CD4-positive, CD25-positive, alpha-beta regulatory T cell (primary cell): Measurements from ENCODE around the gene PCDHGA3. TPM values are rescaled to one million over a fixed set of nuclear protein-coding genes. Genes with fewer than 3 reads are reported as not detected.
A peak's percentile ranks its signal among the peaks of the same experiment; 100 is the strongest.

Experiments used
- ATAC-seq, 2 donors: fragments of 150-1000 bp; cut with Tn5 transposase; one replicate each; pipeline ENCODE4 v1.10.0; 2021; ENCODE audit warnings: low read depth in 2 of 2, moderate number of reproducible peaks in 2 of 2, moderate library complexity in 1 of 2
- DNase-seq, 3 donors: peaks; one replicate each; pipeline versions ENCODE4 v3.0.0 to v3.0.0-alpha.2; 2012 to 2022; ENCODE audit warnings: mixed read lengths in 1 of 3
- H3K27ac ChIP-seq: one replicate; pipeline ENCODE4 v1.7.0; 2013; ENCODE audit warnings: mild to moderate bottlenecking, low read length; ENCODE audit not compliant: insufficient read depth, poor library complexity, severe bottlenecking
- H3K27me3 ChIP-seq: one replicate; pipeline ENCODE4 v1.7.0; 2013; ENCODE audit warnings: low read length; ENCODE audit not compliant: control insufficient read depth, insufficient read depth
- H3K36me3 ChIP-seq: one replicate; pipeline ENCODE4 v1.7.0; 2013; ENCODE audit warnings: mild to moderate bottlenecking, low read length, moderate library complexity; ENCODE audit not compliant: control insufficient read depth, insufficient read depth
- H3K4me1 ChIP-seq: 2 replicates; pipeline ENCODE4 v1.7.0; 2013; ENCODE audit warnings: mild to moderate bottlenecking, low read length; ENCODE audit not compliant: insufficient read depth, control insufficient read depth, poor library complexity, severe bottlenecking
- H3K4me3 ChIP-seq: one replicate; pipeline ENCODE4 v1.7.0; 2013; ENCODE audit warnings: low read depth, mild to moderate bottlenecking, low read length, moderate library complexity
- H3K9me3 ChIP-seq, 2 experiments: 1 replicate in 1 of 2; 2 replicates in 1 of 2; pipeline ENCODE4 v1.7.0; 2013; ENCODE audit warnings: low read length in 2 of 2, mild to moderate bottlenecking in 1 of 2, moderate library complexity in 1 of 2; ENCODE audit not compliant: control insufficient read depth in 2 of 2
- H3K27ac Mint-ChIP-seq, 3 donors: one replicate each; pipeline ENCODE4 v1.8.0; 2020 to 2022; ENCODE audit warnings: mild to moderate bottlenecking in 3 of 3, mixed read lengths in 3 of 3, moderate library complexity in 2 of 3
- H3K27me3 Mint-ChIP-seq: one replicate; pipeline ENCODE4 v1.8.0; 2022; ENCODE audit warnings: mild to moderate bottlenecking, mixed read lengths
- H3K36me3 Mint-ChIP-seq: one replicate; pipeline ENCODE4 v1.8.0; 2020; ENCODE audit warnings: mixed read lengths
- H3K4me1 Mint-ChIP-seq, 4 donors: one replicate each; pipeline ENCODE4 v1.8.0; 2020 to 2022; ENCODE audit warnings: mixed read lengths in 4 of 4, mild to moderate bottlenecking in 1 of 4
- H3K4me3 Mint-ChIP-seq, 4 donors: one replicate each; pipeline ENCODE4 v1.8.0; 2020 to 2022; ENCODE audit warnings: mild to moderate bottlenecking in 4 of 4, mixed read lengths in 4 of 4, moderate library complexity in 3 of 4
- H3K9me3 Mint-ChIP-seq, 7 donors: one replicate each; pipeline ENCODE4 v1.8.0; 2020 to 2022; ENCODE audit warnings: mixed read lengths in 7 of 7, mild to moderate bottlenecking in 3 of 7, moderate library complexity in 2 of 7
- polyA plus RNA-seq, 4 donors: library from polyadenylated mRNA; unstranded; fragments of 300-500 nt; fragmentation: Illumina TruSeq; gene quantifications; one replicate each; pipeline ENCODE4 v1.2.3, GENCODE V29; 2021
- total RNA-seq: library from RNA; stranded (reverse); gene quantifications from one replicate; pipeline ENCODE4 v1.2.3, GENCODE V29; 2022

The PCDHGA3 gene
- total and polyA plus RNA-seq, 5 donors from 2014 or later, result not detected

GRCh38 chr5:141319699-141320098 is 23.9 kb upstream of the PCDHGA3 start:
- H3K4me3 Mint-ChIP-seq, result peak overlapping the region; percentile 93 to 100 (median 95)
- H3K4me1 ChIP-seq, result peaks cover 5% of the 10 kb centered on the region
- peaks cover 3 to 80% (median 38%) of the 10 kb centered on the region in 7 donors for H3K9me3 Mint-ChIP-seq
- DNase-seq (no peak), ATAC-seq (no peak)
- peaks cover 12 to 39% (median 26%) of the 10 kb centered on the region in 4 donors for H3K4me1 Mint-ChIP-seq
- peaks cover 59 to 75% of the 10 kb centered on the region in 2 experiments for H3K9me3 ChIP-seq
- H3K27me3 Mint-ChIP-seq, result peaks cover 10% of the 10 kb centered on the region
- H3K36me3 ChIP-seq, result peaks cover 14% of the 10 kb centered on the region
- peak overlapping the region; percentile 93 for H3K4me3 ChIP-seq
- no peaks in the 10 kb centered on the region for H3K27me3 ChIP-seq
- H3K36me3 Mint-ChIP-seq, result peaks cover 35% of the 10 kb centered on the region
- peak overlapping the region in 2 of 3 donors; percentile 99 for H3K27ac Mint-ChIP-seq
- H3K27ac ChIP-seq, result peak overlapping the region; percentile 97

- Histone ChIP-seq H3K9me3 (peaks cover 53 to 67% of the 10 kb centered on the region in 2 experiments), H3K27me3 (no peaks in the 10 kb centered on the region), H3K27ac (peak within 1 kb of the TSS; percentile 97), H3K36me3 (peaks cover 14% of the 10 kb centered on the region), H3K4me3 (peak within 1 kb of the TSS; percentile 93), H3K4me1 (peaks cover 5% of the 10 kb centered on the region)
- H3K4me1 Mint-ChIP-seq, result peaks cover 12 to 36% (median 25%) of the 10 kb centered on the region in 4 donors
- ATAC-seq (peak; percentile 87 to 88), DNase-seq (peak; percentile 84 to 94 (median 93))
- peaks cover 12% of the 10 kb centered on the region for H3K27me3 Mint-ChIP-seq
- peaks cover 3 to 72% (median 34%) of the 10 kb centered on the region in 7 donors for H3K9me3 Mint-ChIP-seq
- H3K36me3 Mint-ChIP-seq, result peaks cover 27% of the 10 kb centered on the region
- peak within 1 kb of the TSS; percentile 93 to 100 (median 95) for H3K4me3 Mint-ChIP-seq
- peak within 1 kb of the TSS; percentile 99 for H3K27ac Mint-ChIP-seq
Measured at GRCh38 chr5:141320225-141321169, 23.1 kb upstream of the PCDHGA3 start, which contains the start of gene TAF7. TSS of gene TAF7 (minus strand) at chr5:141320784. CDS start at chr5:141320044, 740 bp downstream.

- Mint-ChIP-seq H3K4me3 (peak overlapping the region in 3 of 4 donors; percentile 13 to 93 (median 53)), H3K4me1 (peaks cover 13 to 45% (median 26%) of the 10 kb centered on the region in 4 donors), H3K27me3 (peaks cover 21% of the 10 kb centered on the region), H3K9me3 (peaks cover 3 to 67% (median 34%) of the 10 kb centered on the region in 7 donors), H3K36me3 (peaks cover 24% of the 10 kb centered on the region), H3K27ac (no peak overlapping the region)
- DNase-seq, result no peak
- Histone ChIP-seq H3K36me3 (peaks cover 11% of the 10 kb centered on the region), H3K4me3 (peak overlapping the region; percentile 7), H3K27me3 (peaks cover 4% of the 10 kb centered on the region), H3K9me3 (peaks cover 47 to 50% of the 10 kb centered on the region in 2 experiments), H3K4me1 (peaks cover 5% of the 10 kb centered on the region), H3K27ac (no peak overlapping the region)
- ATAC-seq, result no peak
Measured at GRCh38 chr5:141322261-141322660, 21.4 kb upstream of the PCDHGA3 start.

- peaks cover 3% of the 10 kb centered on the region for H3K36me3 Mint-ChIP-seq
- H3K27ac ChIP-seq, result peak overlapping the region; percentile 45
- H3K27me3 Mint-ChIP-seq, result peaks cover 29% of the 10 kb centered on the region
- peaks cover 0 to 64% (median 14%) of the 10 kb centered on the region in 7 donors for H3K9me3 Mint-ChIP-seq
- no peaks in the 10 kb centered on the region for H3K36me3 ChIP-seq
- peaks cover 38 to 39% of the 10 kb centered on the region in 2 experiments for H3K9me3 ChIP-seq
- H3K4me1 ChIP-seq, result peaks cover under 1% of the 10 kb centered on the region
- peak overlapping the region; percentile 80 to 94 (median 92) for H3K4me3 Mint-ChIP-seq
- H3K4me1 Mint-ChIP-seq, result peaks cover 4 to 15% (median 7%) of the 10 kb centered on the region in 4 donors
- peak overlapping the region; percentile 80 to 94 (median 92) for H3K27ac Mint-ChIP-seq
- ATAC-seq (peak; percentile 88), DNase-seq (peak; percentile 51 to 69 (median 67))
- H3K4me3 ChIP-seq, result peak overlapping the region; percentile 82
- peaks cover 9% of the 10 kb centered on the region for H3K27me3 ChIP-seq
Measured at GRCh38 chr5:141326088-141326854, 17.4 kb upstream of the PCDHGA3 start.

- no peak overlapping the region for H3K27ac ChIP-seq
- H3K4me3 Mint-ChIP-seq, result no peak overlapping the region
- no peak overlapping the region for H3K27ac Mint-ChIP-seq
- peaks cover 31 to 39% of the 10 kb centered on the region in 2 experiments for H3K9me3 ChIP-seq
- H3K4me1 ChIP-seq, result no peaks in the 10 kb centered on the region
- no peak for DNase-seq
- H3K4me1 Mint-ChIP-seq, result peaks cover 0 to 11% (median 7%) of the 10 kb centered on the region in 4 donors
- ATAC-seq, result no peak
- no peaks in the 10 kb centered on the region for H3K36me3 ChIP-seq
- H3K36me3 Mint-ChIP-seq, result peaks cover 5% of the 10 kb centered on the region
- H3K9me3 Mint-ChIP-seq, result peaks cover 0 to 62% (median 7%) of the 10 kb centered on the region in 7 donors
- peaks cover 38% of the 10 kb centered on the region for H3K27me3 Mint-ChIP-seq
- peaks cover 12% of the 10 kb centered on the region for H3K27me3 ChIP-seq
- no peak overlapping the region for H3K4me3 ChIP-seq
Measured at GRCh38 chr5:141328231-141328630, 15.4 kb upstream of the PCDHGA3 start.

GRCh38 chr5:141330299-141331080 is 13.1 kb upstream of the PCDHGA3 start, which contains the start of gene PCDHGA1:
TSS of gene PCDHGA1 (plus strand) at chr5:141330514.
- Histone ChIP-seq H3K9me3 (peaks cover 45 to 57% of the 10 kb centered on the region in 2 experiments), H3K4me1 (no peaks in the 10 kb centered on the region), H3K27ac (no peak within 1 kb of the TSS), H3K27me3 (peaks cover 15% of the 10 kb centered on the region), H3K36me3 (no peaks in the 10 kb centered on the region), H3K4me3 (no peak within 1 kb of the TSS)
- Mint-ChIP-seq H3K4me1 (peaks cover 0 to 11% (median 7%) of the 10 kb centered on the region in 4 donors), H3K4me3 (no peak within 1 kb of the TSS), H3K9me3 (peaks cover 0 to 70% (median 19%) of the 10 kb centered on the region in 7 donors), H3K36me3 (peaks cover 5% of the 10 kb centered on the region), H3K27me3 (peaks cover 55% of the 10 kb centered on the region), H3K27ac (no peak within 1 kb of the TSS)
- DNase-seq (peak in 1 of 3 donors; percentile 32), ATAC-seq (no peak)
